PC-3 (cell line): ENCODE results near the gene BCAR3. TPM values are rescaled to one million over a fixed set of nuclear protein-coding genes. Genes with fewer than 3 reads are reported as not detected.

Source experiments
- ATAC-seq: fragments of 200-7000 bp; cut with Tn5 transposase; 2 replicates; pipeline ENCODE4 v1.9.1; 2020; ENCODE audit warnings: mild to moderate bottlenecking, moderate library complexity
- BruUV-seq: library from RNA; stranded (reverse); fragments of 400-500 nt; replicated peaks from 2 replicates; lab custom pipeline; 2021; lab: Mats Ljungman, UMichigan
- CTCF ChIA-PET: fragments of 300-600 bp; sonication (Branson Sonifier 250); formaldehyde crosslinking; loops from one replicate; lab custom pipeline; 2022; ENCODE audit warnings: antibody characterized with exemption; lab: Charles Lee
- POLR2A ChIA-PET: fragments of 300-600 bp; sonication (Branson Sonifier 250); formaldehyde crosslinking; loops from one replicate; lab custom pipeline; 2022; ENCODE audit warnings: antibody characterized with exemption; ENCODE audit not compliant: unreplicated experiment; lab: Charles Lee
- DNase-seq: peaks from one replicate; pipeline ENCODE4 v3.0.0-alpha.2; 2015
- H2AFZ ChIP-seq: fragments of 300-600 bp; sonication (generic); 2 replicates; pipeline ENCODE4 v1.6.0; 2016; ENCODE audit warnings: antibody characterized with exemption, low read length
- H3F3A ChIP-seq: fragments of 300-600 bp; sonication (generic); one replicate; pipeline ENCODE4 v1.6.0; 2017; ENCODE audit warnings: antibody characterized with exemption, low read length, control low read depth, mild to moderate bottlenecking; ENCODE audit not compliant: unreplicated experiment
- H3K27ac ChIP-seq: fragments of 300-600 bp; sonication (generic); 2 replicates; pipeline ENCODE4 v1.5.1; 2016; ENCODE audit warnings: mild to moderate bottlenecking, low read length
- H3K27me3 ChIP-seq: fragments of 300-600 bp; sonication (generic); 2 replicates; pipeline ENCODE4 v1.6.1; 2016; ENCODE audit warnings: low read length, mixed read lengths
- H3K36me3 ChIP-seq: fragments of 300-600 bp; sonication (generic); 2 replicates; pipeline ENCODE4 v1.6.1; 2016; ENCODE audit warnings: low read depth, mixed run types, low read length, mixed read lengths
- H3K4me1 ChIP-seq: fragments of 300-600 bp; sonication (generic); 2 replicates; pipeline ENCODE4 v1.5.1; 2016; ENCODE audit warnings: low read length; ENCODE audit not compliant: insufficient read depth
- H3K4me2 ChIP-seq: fragments of 300-600 bp; sonication (generic); 2 replicates; pipeline ENCODE4 v1.6.0; 2016; ENCODE audit warnings: low read length
- H3K4me3 ChIP-seq: fragments of 300-600 bp; sonication (generic); 2 replicates; pipeline ENCODE4 v1.5.1; 2016; ENCODE audit warnings: mild to moderate bottlenecking, low read length, mixed read lengths
- H3K79me2 ChIP-seq: fragments of 300-600 bp; sonication (generic); 2 replicates; pipeline ENCODE4 v1.6.1; 2017; ENCODE audit warnings: low read length, mixed read lengths
- H3K9ac ChIP-seq: fragments of 300-600 bp; sonication (generic); 2 replicates; pipeline ENCODE4 v1.6.0; 2016; ENCODE audit warnings: mild to moderate bottlenecking, low read length
- H3K9me2 ChIP-seq: fragments of 300-600 bp; sonication (generic); replicated peaks from 2 replicates; pipeline ENCODE4 v1.6.1; 2016; ENCODE audit warnings: mixed run types, low read length, mixed read lengths
- H3K9me3 ChIP-seq: fragments of 300-600 bp; sonication (generic); 2 replicates; pipeline ENCODE4 v1.6.1; 2016; ENCODE audit warnings: low read length, mixed read lengths
- H4K20me1 ChIP-seq: fragments of 300-600 bp; sonication (generic); 2 replicates; pipeline ENCODE4 v1.6.1; 2016; ENCODE audit warnings: low read length, mixed read lengths
- CTCF ChIP-seq: fragments of 300-600 bp; sonication (generic); conservative IDR thresholded peaks from 2 replicates; pipeline ENCODE4 v1.5.1; 2017; ENCODE audit warnings: antibody characterized with exemption, low read depth, mild to moderate bottlenecking, low read length
- EZH2 ChIP-seq: fragments of 300-600 bp; sonication (generic); IDR thresholded peaks from one replicate; pipeline ENCODE4 v1.6.1; 2017; ENCODE audit warnings: antibody characterized with exemption, mild to moderate bottlenecking, low read length; ENCODE audit not compliant: unreplicated experiment
- EZH2phosphoT487 ChIP-seq: fragments of 300-600 bp; sonication (generic); IDR thresholded peaks from 2 replicates; pipeline ENCODE4 v1.6.1; 2018; ENCODE audit warnings: mild to moderate bottlenecking, antibody characterized with exemption, low read length, borderline replicate concordance
- intact Hi-C: fragments of 100-400 bp; cut with micrococcal nuclease; formaldehyde crosslinking; loops from 2 replicates; pipeline ENCODE4 v1.9.0; 2023
- total RNA-seq: library from RNA; depleted of rRNA; stranded (reverse); fragments of >200 nt; gene quantifications from 2 replicates; pipeline ENCODE4 v1.2.3, GENCODE V29; 2014

BCAR3 gene
- total RNA-seq, 1 experiment from 2014 or later, result 171 TPM

GRCh38 chr1:93609536-93609935 is 72.1 kb downstream of the BCAR3 start:
- no TSS peak for BruUV-seq
- Histone ChIP-seq H3F3A (peaks cover 13% of the 10 kb centered on the region), H3K4me2 (no peak overlapping the region), H4K20me1 (peaks cover 92% of the 10 kb centered on the region), H3K9me2 (no peaks in the 10 kb centered on the region), H3K9me3 (no peaks in the 10 kb centered on the region), H3K27me3 (no peaks in the 10 kb centered on the region), H3K36me3 (peaks cover 53% of the 10 kb centered on the region), H2AFZ (no peak overlapping the region), H3K27ac (no peak overlapping the region), H3K4me3 (no peak overlapping the region), H3K79me2 (peaks cover 100% of the 10 kb centered on the region), H3K4me1 (peaks cover 55% of the 10 kb centered on the region), H3K9ac (no peak overlapping the region)
- intact Hi-C loops, result no loop called here
- ChIA-PET POLR2A (no interaction called here), CTCF (no interaction called here)
- DNase-seq (no peak), ATAC-seq (no peak)
- TF ChIP-seq CTCF, result no peak
- no peak for TF ChIP-seq EZH2phosphoT487
- TF ChIP-seq EZH2, result no peak

GRCh38 chr1:93608187-93609109 is 73.2 kb downstream of the BCAR3 start:
- CTCF ChIA-PET, result no interaction called here
- no peaks in the 10 kb centered on the region for H3K27me3 ChIP-seq
- POLR2A ChIA-PET, result no interaction called here
- peaks cover 54% of the 10 kb centered on the region for H3K36me3 ChIP-seq
- no peak for DNase-seq
- H3K4me3 ChIP-seq, result no peak overlapping the region
- peaks cover 92% of the 10 kb centered on the region for H4K20me1 ChIP-seq
- intact Hi-C loops, result no loop called here
- no TSS peak for BruUV-seq
- peak overlapping the region; percentile 59 for H3K27ac ChIP-seq
- H3K4me2 ChIP-seq, result no peak overlapping the region
- H3K79me2 ChIP-seq, result peaks cover 100% of the 10 kb centered on the region
- TF ChIP-seq EZH2 (no peak), EZH2phosphoT487 (no peak), CTCF (no peak)
- H3K9me2 ChIP-seq, result no peaks in the 10 kb centered on the region
- H3F3A ChIP-seq, result peaks cover 13% of the 10 kb centered on the region
- no peaks in the 10 kb centered on the region for H3K9me3 ChIP-seq
- H3K9ac ChIP-seq, result no peak overlapping the region
- no peak overlapping the region for H2AFZ ChIP-seq
- peaks cover 46% of the 10 kb centered on the region for H3K4me1 ChIP-seq
- ATAC-seq, result no peak

- TF ChIP-seq EZH2, result no peak
- no peak for TF ChIP-seq CTCF
- no peak for TF ChIP-seq EZH2phosphoT487
- peak overlapping the region; percentile 59 for H3K27ac ChIP-seq
- H3K4me3 ChIP-seq, result no peak overlapping the region
- H3K9ac ChIP-seq, result no peak overlapping the region
- intact Hi-C loops, result no loop called here
- peak; percentile 9 for ATAC-seq
- peaks cover 52% of the 10 kb centered on the region for H3K36me3 ChIP-seq
- DNase-seq, result peak; percentile 27
- no peak overlapping the region for H3K4me2 ChIP-seq
- H3K27me3 ChIP-seq, result no peaks in the 10 kb centered on the region
- no peaks in the 10 kb centered on the region for H3K9me2 ChIP-seq
- no peak overlapping the region for H2AFZ ChIP-seq
- H4K20me1 ChIP-seq, result peaks cover 89% of the 10 kb centered on the region
- no TSS peak for BruUV-seq
- H3F3A ChIP-seq, result peaks cover 13% of the 10 kb centered on the region
- peaks cover 100% of the 10 kb centered on the region for H3K79me2 ChIP-seq
- H3K9me3 ChIP-seq, result no peaks in the 10 kb centered on the region
- peaks cover 46% of the 10 kb centered on the region for H3K4me1 ChIP-seq
- ChIA-PET CTCF (no interaction called here), POLR2A (interaction anchor here (0.5 kb wide), 1 partner anchor 740 kb away, joined by 3 read pairs; no protein-coding TSS in a partner anchor)
Measured at GRCh38 chr1:93607814-93608186, 73.8 kb downstream of the BCAR3 start.
